H1 (cell line): Measurements from ENCODE around the gene IFT25. TPM values are rescaled to one million over a fixed set of nuclear protein-coding genes. Genes with fewer than 3 reads are reported as not detected.

ENCODE experiments used
- CTCF ChIA-PET: fragments of 300-600 bp; sonication (Branson Sonifier 250); formaldehyde crosslinking; loops from one replicate; lab custom pipeline; 2021; ENCODE audit not compliant: partially characterized antibody; lab: Charles Lee
- POLR2A ChIA-PET: fragments of 300-600 bp; sonication (Branson Sonifier 250); formaldehyde crosslinking; loops from one replicate; lab custom pipeline; 2021; ENCODE audit warnings: inconsistent platforms; ENCODE audit not compliant: partially characterized antibody; lab: Charles Lee
- DNase-seq, 2 experiments: peaks; one replicate each; pipeline versions ENCODE4 v3.0.0 to v3.0.0-alpha.2; 2010 to 2022; ENCODE audit warnings: low spot score in 2 of 2, low read depth in 1 of 2, mixed read lengths in 1 of 2
- FAIRE-seq: peaks from 2 replicates; lab custom pipeline; 2011; peaks lifted over from hg19 to GRCh38; lab: Jason Lieb, UNC
- H2AFZ ChIP-seq: 2 replicates; pipeline ENCODE4 v1.8.1; 2012; ENCODE audit warnings: low read length, inconsistent platforms
- H2AK5ac ChIP-seq: 2 replicates; pipeline ENCODE4 v1.6.1; 2013; ENCODE audit warnings: low read depth, low read length
- H2BK120ac ChIP-seq: replicated peaks from 2 replicates; pipeline ENCODE3; 2013; ENCODE audit warnings: low read depth, low read length, inconsistent platforms
- H2BK12ac ChIP-seq: 2 replicates; pipeline ENCODE4 v1.6.1; 2013; ENCODE audit warnings: low read depth, low read length
- H2BK15ac ChIP-seq: 2 replicates; pipeline ENCODE4 v1.6.1; 2013; ENCODE audit warnings: low read length
- H2BK20ac ChIP-seq: 2 replicates; pipeline ENCODE4 v1.6.1; 2013; ENCODE audit warnings: low read length
- H2BK5ac ChIP-seq: 2 replicates; pipeline ENCODE4 v1.6.1; 2013; ENCODE audit warnings: low read depth, low read length
- H3K14ac ChIP-seq: 2 replicates; pipeline ENCODE4 v1.6.1; 2013; ENCODE audit warnings: inconsistent platforms; ENCODE audit not compliant: insufficient read length
- H3K18ac ChIP-seq: 2 replicates; pipeline ENCODE4 v1.6.1; 2013; ENCODE audit warnings: low read length; ENCODE audit errors: extremely low read depth
- H3K23ac ChIP-seq: 2 replicates; pipeline ENCODE4 v1.6.1; 2013; ENCODE audit warnings: inconsistent platforms; ENCODE audit not compliant: insufficient read length
- H3K23me2 ChIP-seq: 2 replicates; pipeline ENCODE4 v1.6.1; 2013; ENCODE audit warnings: low read depth, low read length
- H3K27ac ChIP-seq: 2 replicates; pipeline ENCODE4 v1.6.1; 2011; ENCODE audit warnings: low read depth, low read length, inconsistent platforms
- H3K27me3 ChIP-seq, 4 experiments: replicated peaks in 1 of 4; 1 replicate in 1 of 4; 2 replicates in 3 of 4; pipeline versions ENCODE4 v1.6.1 to v1.8.1; 2011 to 2013; ENCODE audit warnings: low read length in 3 of 4, mild to moderate bottlenecking in 3 of 4, inconsistent platforms in 2 of 4, mixed read lengths in 2 of 4, moderate library complexity in 1 of 4; ENCODE audit not compliant: control insufficient read depth in 3 of 4, insufficient read depth in 3 of 4; ENCODE audit errors: extremely low read depth in 1 of 4
- H3K36me3 ChIP-seq, 4 experiments: 2 replicates each; pipeline versions ENCODE4 v1.6.1 to v1.8.1; 2011 to 2013; ENCODE audit warnings: mild to moderate bottlenecking in 4 of 4, low read length in 3 of 4, moderate library complexity in 2 of 4, control low read depth in 1 of 4, inconsistent platforms in 1 of 4; ENCODE audit not compliant: insufficient read depth in 4 of 4, control insufficient read depth in 2 of 4
- H3K4ac ChIP-seq: replicated peaks from 2 replicates; pipeline ENCODE3; 2013; ENCODE audit warnings: low read length, low read depth, mixed read lengths, inconsistent platforms; ENCODE audit not compliant: insufficient read length
- H3K4me1 ChIP-seq, 4 experiments: replicated peaks in 1 of 4; 1 replicate in 1 of 4; 2 replicates in 3 of 4; pipeline versions ENCODE4 v1.6.1 to v1.8.1; 2011 to 2013; ENCODE audit warnings: low read length in 3 of 4, inconsistent platforms in 2 of 4, mixed read lengths in 1 of 4; ENCODE audit not compliant: insufficient read depth in 4 of 4, control insufficient read depth in 3 of 4
- H3K4me2 ChIP-seq, 2 experiments: 2 replicates each; pipeline versions ENCODE4 v1.6.1 to v1.8.1; 2011 to 2013; ENCODE audit warnings: low read depth in 2 of 2, low read length in 2 of 2, control low read depth in 1 of 2, inconsistent platforms in 1 of 2, mild to moderate bottlenecking in 1 of 2; ENCODE audit not compliant: insufficient read depth in 1 of 2
- H3K4me3 ChIP-seq, 4 experiments: fragments of 200-600, 300-600 bp in 1 of 4; sonication (generic), shearing (Covaris generic), sonication (Bioruptor Twin) in 1 of 4; 2 replicates each; pipeline versions ENCODE4 v1.5.1 to v1.8.1; 2011 to 2016; ENCODE audit warnings: low read length in 4 of 4, low read depth in 3 of 4, control low read depth in 2 of 4, inconsistent platforms in 2 of 4, mild to moderate bottlenecking in 2 of 4, mixed read lengths in 1 of 4, moderate library complexity in 1 of 4; ENCODE audit not compliant: insufficient read depth in 2 of 4; ENCODE audit errors: extremely low read depth in 1 of 4
- H3K56ac ChIP-seq: replicated peaks from 2 replicates; pipeline ENCODE3; 2013; ENCODE audit warnings: low read depth, mild to moderate bottlenecking, mixed read lengths, low read length, inconsistent platforms; ENCODE audit not compliant: insufficient read length
- H3K79me1 ChIP-seq: 2 replicates; pipeline ENCODE4 v1.6.1; 2013; ENCODE audit warnings: low read depth, low read length, control low read depth
- H3K79me2 ChIP-seq, 2 experiments: 2 replicates each; pipeline versions ENCODE4 v1.6.1 to v1.8.1; 2012 to 2013; ENCODE audit warnings: low read length in 2 of 2, mild to moderate bottlenecking in 2 of 2, inconsistent platforms in 1 of 2; ENCODE audit not compliant: insufficient read depth in 2 of 2, control insufficient read depth in 1 of 2
- H3K9ac ChIP-seq, 4 experiments: replicated peaks in 1 of 4; 1 replicate in 1 of 4; 2 replicates in 3 of 4; pipeline versions ENCODE4 v1.6.1 to v1.8.1; 2011 to 2013; ENCODE audit warnings: low read depth in 3 of 4, low read length in 3 of 4, control low read depth in 2 of 4, mild to moderate bottlenecking in 2 of 4, moderate library complexity in 2 of 4, inconsistent platforms in 1 of 4; ENCODE audit errors: extremely low read depth in 1 of 4
- H3K9me3 ChIP-seq, 2 experiments: 2 replicates each; pipeline versions ENCODE4 v1.6.1 to v1.8.1; 2012 to 2013; ENCODE audit warnings: mild to moderate bottlenecking in 2 of 2, moderate library complexity in 2 of 2, control low read depth in 1 of 2, inconsistent platforms in 1 of 2, low read depth in 1 of 2, low read length in 1 of 2, mixed read lengths in 1 of 2; ENCODE audit not compliant: insufficient read depth in 2 of 2
- H4K20me1 ChIP-seq, 2 experiments: replicated peaks in 1 of 2; 2 replicates each; pipeline versions ENCODE3 to v1.8.1; 2011 to 2013; ENCODE audit warnings: inconsistent platforms in 2 of 2, low read length in 2 of 2, mild to moderate bottlenecking in 1 of 2; ENCODE audit not compliant: insufficient read depth in 2 of 2, control insufficient read depth in 1 of 2
- H4K5ac ChIP-seq: 2 replicates; pipeline ENCODE4 v1.6.1; 2013; ENCODE audit warnings: low read length, low read depth, mixed read lengths, inconsistent platforms; ENCODE audit not compliant: insufficient read length
- H4K8ac ChIP-seq: 2 replicates; pipeline ENCODE4 v1.8.0; 2013; ENCODE audit warnings: mild to moderate bottlenecking, moderate library complexity, low read length, inconsistent platforms; ENCODE audit not compliant: insufficient read depth; ENCODE audit errors: extremely low read depth
- H4K91ac ChIP-seq: replicated peaks from 2 replicates; pipeline ENCODE3; 2013; ENCODE audit warnings: low read length, mixed read lengths, inconsistent platforms; ENCODE audit not compliant: insufficient read length
- CHD1 ChIP-seq: IDR thresholded peaks from 2 replicates; pipeline ENCODE4 v1.6.1; 2012; ENCODE audit warnings: low read depth, low read length, improper control_type of control experiment
- CHD2 ChIP-seq: IDR thresholded peaks from 2 replicates; pipeline ENCODE4 v1.6.1; 2012; ENCODE audit warnings: low read length, improper control_type of control experiment
- NANOG ChIP-seq: IDR thresholded peaks from 2 replicates; pipeline ENCODE4 v1.6.1; 2011; ENCODE audit warnings: low read length, low read depth, mild to moderate bottlenecking, inconsistent platforms; ENCODE audit not compliant: insufficient read depth, poor library complexity, severe bottlenecking
- SAP30 ChIP-seq: fragments of 300-600 bp; sonication (generic); IDR thresholded peaks from 2 replicates; pipeline ENCODE4 v1.7.1; 2012; ENCODE audit warnings: low read length, moderate library complexity, mild to moderate bottlenecking, inconsistent platforms; ENCODE audit not compliant: insufficient read depth, insufficient replicate concordance
- TAF1 ChIP-seq: IDR thresholded peaks from 2 replicates; pipeline ENCODE4 v1.6.1; 2011; ENCODE audit warnings: mild to moderate bottlenecking, low read depth, low read length
- WGBS, 2 experiments: shearing (Covaris generic) in 1 of 2; methylation state at CpG; one replicate each; pipeline versions ENCODE4 v1.1.6 to v1.1.7; 2013 to 2015; ENCODE audit warnings: low lambda C conversion rate in 2 of 2, mixed read lengths in 2 of 2, inconsistent platforms in 1 of 2, low coverage in 1 of 2, missing lambda C conversion rate in 1 of 2; ENCODE audit not compliant: insufficient replicate concordance in 2 of 2, insufficient coverage in 1 of 2, insufficient read length in 1 of 2; ENCODE audit errors: extremely low coverage in 1 of 2, missing lambda C conversion rate in 1 of 2; 5-methylcytosine and 5-hydroxymethylcytosine counted together
- polyA plus RNA-seq, 7 experiments: library from polyadenylated mRNA; depleted of rRNA in 3 of 7; stranded (reverse) in 5 of 7; unstranded in 2 of 7; fragments of >200 nt in 5 of 7; fragments of 200-250 nt in 2 of 7; gene quantifications; 1 replicate in 5 of 7; 2 replicates in 1 of 7; 4 replicates in 1 of 7; pipeline versions ENCODE4 v1.2.1 to v1.2.3, GENCODE V29; 2011 to 2013; ENCODE audit warnings: missing spikeins in 2 of 7, mixed read lengths in 2 of 7
- total RNA-seq: library from RNA; stranded (reverse); fragmentation: NEBNext Ultra II Directional; extraction: Animal tissue kit (Norgen Biotek cat#: 25700); gene quantifications from 2 replicates; pipeline ENCODE4 v1.2.1, GENCODE V29; 2021

IFT25 gene
- total and polyA plus RNA-seq, 2 of the 8 experiments (the other 6 are each of a cell fraction or from before 2014, with no cell fraction given) = 15.0 to 36.3 TPM

GRCh38 chr1:53968125-53968513, 22.6 kb upstream of the IFT25 start:
- H3K79me2 ChIP-seq = no peaks in the 10 kb centered on the region
- no peaks in the 10 kb centered on the region; the same call in 1 of the 2 replicates for H3K79me1 ChIP-seq
- no peaks in the 10 kb centered on the region; a peak in 2 of 7 replicates for H3K4me1 ChIP-seq
- H3K27ac ChIP-seq = no peak overlapping the region
- CTCF ChIA-PET = interaction anchor here (1.2 kb wide), 1 partner anchor 90 kb away, joined by 3 read pairs; no protein-coding TSS in a partner anchor
- no peaks in the 10 kb centered on the region for H3K9me3 ChIP-seq
- H3K23ac ChIP-seq = no peak overlapping the region
- H4K20me1 ChIP-seq = peaks cover 0 to 2% of the 10 kb centered on the region in 2 experiments
- H2AK5ac ChIP-seq = no peak overlapping the region
- no peak overlapping the region for H3K4me2 ChIP-seq
- H2BK5ac ChIP-seq = no peak overlapping the region
- no peak overlapping the region for H2BK20ac ChIP-seq
- no peak overlapping the region for H3K18ac ChIP-seq
- no peak overlapping the region for H3K56ac ChIP-seq
- H3K4me3 ChIP-seq = no peak overlapping the region
- DNase-seq (no peak), FAIRE-seq (no peak)
- no peaks in the 10 kb centered on the region for H3K23me2 ChIP-seq
- no peak overlapping the region for H2BK120ac ChIP-seq
- H2BK15ac ChIP-seq = no peak overlapping the region
- no peak overlapping the region for H2AFZ ChIP-seq
- POLR2A ChIA-PET = no interaction called here
- no peak overlapping the region for H4K8ac ChIP-seq
- H3K14ac ChIP-seq = no peak overlapping the region
- H4K91ac ChIP-seq = no peak overlapping the region
- TF ChIP-seq SAP30 = no peak
- no peak for TF ChIP-seq CHD2
- no peak for TF ChIP-seq NANOG
- TF ChIP-seq CHD1 = no peak
- TF ChIP-seq TAF1 = no peak
- WGBS, 2 experiments = 83% methylated on average over 2 of the region's 2 CpGs; no CpG with 5 or more reads in 1 of the 2 experiments
- H3K4ac ChIP-seq = no peak overlapping the region
- peaks cover 6 to 46% (median 16%) of the 10 kb centered on the region in 4 experiments for H3K36me3 ChIP-seq
- no peak overlapping the region for H3K9ac ChIP-seq
- no peak overlapping the region for H2BK12ac ChIP-seq
- no peaks in the 10 kb centered on the region for H3K27me3 ChIP-seq
- H4K5ac ChIP-seq = no peak overlapping the region
